Measurements from ENCODE around the gene CDCA4.
"Not testable (repeated sequence)": the region's sequence is repeated elsewhere in the genome, so short reads cannot be mapped to it uniquely, and the experiment has no call there.

Gene CDCA4

DNA sequence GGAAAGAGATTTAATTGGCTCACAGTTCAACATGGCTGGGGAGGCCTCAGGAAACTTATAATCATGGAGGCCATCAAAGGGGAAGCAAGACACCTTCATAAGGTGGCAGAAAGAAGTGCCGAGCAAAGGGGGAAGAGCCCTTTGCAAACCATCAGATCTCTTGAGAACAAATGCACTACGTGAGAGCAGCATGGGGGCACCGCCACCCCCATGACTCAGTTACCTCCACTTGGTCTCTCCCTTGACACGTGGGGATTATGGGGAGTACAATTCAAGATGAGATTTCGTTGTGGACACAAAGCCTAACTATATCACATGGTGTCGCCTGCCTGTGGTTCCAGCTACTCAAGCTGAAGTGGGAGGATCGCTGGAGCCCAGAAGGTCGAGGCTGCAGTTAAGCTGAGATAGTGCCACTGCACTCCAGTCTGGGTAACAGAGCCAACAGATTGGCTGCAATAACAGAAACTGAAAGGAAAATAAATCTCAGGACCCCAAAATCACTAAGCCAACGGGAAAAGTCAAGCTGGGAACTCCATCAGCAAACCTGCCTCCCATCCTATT, 10.0 kb upstream of the CDCA4 start:
- DNase-seq: no peak

DNA sequence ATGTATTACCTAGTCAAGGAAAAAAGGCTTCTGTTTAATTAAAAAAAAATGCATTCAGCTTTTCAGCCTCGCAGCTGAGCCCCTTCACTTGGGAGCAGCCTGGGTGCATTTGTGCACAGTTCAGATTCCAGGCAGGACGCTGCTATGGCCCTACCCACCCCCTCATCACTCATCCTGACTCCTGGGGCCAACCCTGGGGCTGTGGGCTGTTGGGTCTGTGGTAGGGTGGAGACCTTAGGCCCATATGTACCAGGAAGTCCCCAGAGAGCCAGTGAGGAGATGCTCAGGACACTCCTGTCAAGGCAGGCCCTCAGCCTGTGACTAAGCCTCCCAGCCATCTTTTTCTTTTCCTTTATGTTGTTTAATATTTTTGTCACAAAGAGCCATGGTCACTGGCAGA, 9.3 kb upstream of the CDCA4 start:
- DNase-seq: no peak

DNA sequence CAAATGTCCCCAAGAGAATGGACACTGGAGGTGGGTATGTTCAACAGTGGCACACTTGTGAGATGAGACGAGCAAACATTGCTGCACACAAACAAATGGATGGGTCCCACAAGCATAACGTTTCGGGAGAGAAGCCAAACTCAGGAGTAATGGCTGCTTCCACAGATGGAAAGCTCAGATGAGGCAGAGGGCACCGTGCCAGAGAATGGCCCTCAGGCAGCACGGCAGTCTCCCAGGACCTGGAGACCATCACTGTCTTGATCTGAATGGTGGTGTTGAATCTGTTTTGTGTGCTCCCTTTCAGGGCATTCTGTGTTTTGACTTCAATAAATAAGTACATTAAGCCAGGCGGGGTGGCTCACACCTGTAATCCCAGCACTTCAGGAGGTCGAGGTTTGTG, 8.5 kb upstream of the CDCA4 start:
- no peak for DNase-seq

DNA sequence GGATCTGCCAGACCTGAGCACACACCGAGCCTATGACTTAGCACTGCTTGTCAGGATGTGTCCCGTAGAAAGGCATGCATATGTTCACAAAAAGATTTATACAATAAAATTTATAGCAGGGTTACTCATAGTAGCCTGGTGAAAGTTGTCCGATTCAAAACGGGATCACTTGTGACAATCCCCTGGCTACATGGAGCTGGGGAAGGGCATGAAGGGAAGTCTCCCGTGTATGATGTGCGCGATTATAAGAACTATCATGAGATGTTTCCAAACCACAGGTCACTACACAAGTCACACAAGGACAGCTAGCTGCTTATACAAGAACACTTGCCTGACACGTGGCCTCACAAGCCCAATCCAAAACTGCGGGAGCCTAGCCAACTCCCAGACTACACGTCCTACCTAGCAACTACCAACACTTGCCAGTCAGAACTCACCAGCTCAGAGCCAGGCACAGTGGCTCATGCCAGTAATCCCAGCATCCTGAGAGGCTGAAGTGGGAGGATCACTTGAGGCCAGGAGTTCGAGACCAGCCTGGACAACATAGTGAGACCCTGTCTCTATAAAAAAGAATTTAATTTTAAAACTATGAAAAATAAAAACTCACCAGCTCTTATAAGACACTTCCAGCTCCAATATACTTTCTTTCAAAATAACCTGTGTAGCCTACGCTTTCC, 7.5 kb upstream of the CDCA4 start:
- no peak for DNase-seq

DNA sequence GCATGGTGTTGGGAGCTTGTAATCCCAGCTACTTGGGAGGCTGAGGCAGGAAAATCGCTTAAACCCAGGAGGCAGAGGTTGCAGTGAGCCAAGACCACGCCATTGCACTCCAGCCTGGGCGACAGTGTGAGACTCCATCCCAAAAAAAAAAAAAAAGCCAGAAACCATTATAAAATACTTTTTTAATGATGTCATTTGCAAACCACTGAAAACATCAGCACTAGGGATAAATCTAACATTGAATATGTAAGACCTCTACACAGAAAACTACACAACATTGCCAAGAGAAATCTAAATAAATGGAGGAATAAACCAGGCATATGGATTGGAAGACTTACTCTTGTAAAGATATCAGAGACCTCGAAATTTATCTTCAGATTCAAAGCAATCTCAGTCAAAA, 6.8 kb upstream of the CDCA4 start:
- DNase-seq: not testable (repeated sequence)

DNA sequence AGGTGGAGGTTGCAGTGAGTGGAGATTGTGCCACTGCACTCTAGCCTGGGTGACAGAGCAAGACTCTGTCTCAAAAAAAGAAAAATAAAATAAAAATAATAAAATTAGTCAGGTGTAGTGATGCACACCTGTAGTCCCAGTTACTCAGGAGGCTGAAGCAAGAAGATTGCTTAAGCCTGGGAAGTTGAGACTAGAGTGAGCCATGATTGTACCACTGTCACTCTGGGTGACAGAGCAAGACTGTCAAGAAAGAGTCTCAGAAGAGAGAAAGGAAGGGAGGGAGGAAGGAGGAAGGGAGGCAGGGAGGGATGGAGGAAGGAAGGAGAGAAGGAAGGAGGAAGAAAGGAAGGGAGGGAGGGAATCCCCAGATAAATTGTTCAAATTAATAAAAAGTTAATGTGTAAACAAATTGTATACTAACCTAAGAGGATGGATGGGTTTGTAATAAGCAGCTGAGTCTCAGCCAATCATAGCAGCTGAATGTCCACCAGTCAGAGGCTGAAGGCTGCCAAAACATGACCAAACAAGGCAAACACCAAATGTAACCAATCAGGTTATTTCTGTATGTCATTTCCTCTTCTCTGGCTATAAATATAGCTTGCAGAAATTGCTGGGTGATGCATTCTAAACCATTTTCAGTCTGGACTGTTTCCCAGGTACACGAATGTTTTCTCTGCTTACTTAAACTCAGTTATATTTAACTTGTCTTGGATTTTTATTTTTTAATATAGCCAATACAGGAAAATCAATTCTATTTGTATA, 6.1 kb upstream of the CDCA4 start:
- no peak for DNase-seq

DNA sequence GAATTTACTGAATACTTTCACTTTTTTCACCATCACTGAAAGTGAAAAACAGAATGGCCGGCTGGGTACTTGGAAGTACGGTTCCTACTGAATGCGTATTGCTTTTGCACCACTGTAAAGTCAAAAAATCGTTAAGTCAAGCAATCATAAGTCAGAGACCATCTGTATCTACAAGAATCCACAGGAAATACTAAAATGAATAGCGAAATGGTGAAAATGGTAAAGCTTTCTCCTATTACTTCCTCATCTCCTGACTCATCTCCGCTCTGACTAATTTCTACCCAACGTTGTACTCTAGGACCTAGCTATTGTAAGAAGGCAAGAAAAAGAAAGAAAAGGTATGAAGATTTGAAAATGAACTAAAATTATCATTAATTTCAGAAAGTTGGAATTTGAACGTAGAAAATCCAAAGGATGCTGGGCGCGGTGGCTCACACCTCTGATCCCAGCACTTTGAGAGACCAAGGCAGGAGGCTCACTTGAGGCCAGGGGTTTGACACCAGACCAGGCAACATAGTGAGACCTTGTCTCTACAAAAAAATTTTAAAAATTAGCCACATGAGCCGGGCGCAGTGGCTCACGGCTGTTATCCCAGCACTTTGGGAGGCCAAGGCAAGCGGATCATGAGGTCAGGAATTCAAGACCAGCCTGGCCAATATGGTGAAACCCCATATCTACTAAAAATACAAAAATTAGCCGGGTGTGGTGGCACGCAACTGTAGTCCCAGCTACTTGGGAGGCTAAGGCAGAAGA, 5.3 kb upstream of the CDCA4 start:
- DNase-seq: no peak

DNA sequence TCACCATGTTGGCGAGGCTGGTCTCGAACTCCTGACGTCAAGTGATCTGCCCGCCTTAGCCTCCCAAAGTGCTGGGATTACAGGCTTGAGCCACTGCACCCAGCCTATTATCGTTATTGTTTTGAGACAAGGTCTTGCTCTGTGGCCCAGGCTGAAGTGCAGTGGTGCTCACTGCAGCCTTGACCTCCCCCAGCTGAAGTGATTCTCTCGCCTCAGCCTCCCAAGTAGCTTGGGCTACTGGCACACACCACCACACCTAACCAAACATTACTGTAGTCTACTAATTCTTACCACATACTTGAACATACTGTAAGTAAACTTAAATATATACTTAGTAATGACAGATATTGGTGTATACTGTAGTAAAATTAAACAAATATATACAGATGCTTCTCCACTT, 4.5 kb upstream of the CDCA4 start:
- DNase-seq: no peak

DNA sequence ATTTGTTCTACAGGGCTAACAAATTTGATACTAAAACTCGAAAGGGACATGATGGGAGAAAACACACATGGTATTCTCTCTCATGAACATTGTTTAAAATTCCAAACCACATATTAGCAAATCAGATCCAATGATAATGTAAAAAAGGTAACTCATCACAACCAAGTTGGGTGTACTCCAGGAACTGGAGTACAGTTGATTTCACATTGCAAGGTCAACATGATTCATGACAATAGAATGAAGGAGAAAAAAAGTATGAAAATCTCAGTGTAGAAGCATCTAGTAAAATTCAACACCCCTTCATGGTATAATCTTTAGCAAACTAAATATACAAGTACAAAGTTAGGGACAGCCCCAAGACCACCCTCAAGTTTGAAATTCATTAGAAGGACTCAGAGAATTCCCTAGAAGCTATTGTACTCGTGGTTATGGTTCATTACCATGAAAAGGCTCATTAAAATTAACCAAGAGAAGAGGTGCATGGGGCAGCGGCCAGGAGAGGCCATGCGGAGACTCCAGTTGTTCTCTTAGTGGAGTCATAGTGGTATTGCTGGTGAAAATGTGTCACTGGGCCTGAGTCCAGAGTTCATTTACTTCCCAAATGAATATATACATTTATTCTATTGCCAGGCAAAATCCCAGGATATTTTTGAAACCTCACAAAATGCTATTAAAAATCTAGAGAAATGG, 3.1 kb upstream of the CDCA4 start:
- DNase-seq: no peak

DNA sequence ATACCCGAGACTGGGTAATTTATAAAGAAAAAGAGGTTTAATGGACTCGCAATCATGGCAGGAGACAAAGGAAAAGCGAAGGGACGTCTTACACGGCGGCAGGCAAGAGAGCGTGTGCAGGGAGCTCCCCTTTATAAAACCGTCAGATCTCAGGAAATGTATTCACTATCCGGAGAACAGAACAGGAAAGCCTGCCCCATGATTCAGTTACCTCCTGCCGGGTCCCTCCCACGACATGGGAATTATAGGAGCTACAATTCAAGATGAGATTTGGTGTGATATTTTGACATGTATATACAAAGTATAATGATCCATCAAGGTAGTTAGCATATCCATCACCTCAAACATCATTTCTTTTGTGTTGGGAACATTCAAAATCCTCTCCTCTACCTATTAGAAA, 2.3 kb upstream of the CDCA4 start:
- DNase-seq: no peak

DNA sequence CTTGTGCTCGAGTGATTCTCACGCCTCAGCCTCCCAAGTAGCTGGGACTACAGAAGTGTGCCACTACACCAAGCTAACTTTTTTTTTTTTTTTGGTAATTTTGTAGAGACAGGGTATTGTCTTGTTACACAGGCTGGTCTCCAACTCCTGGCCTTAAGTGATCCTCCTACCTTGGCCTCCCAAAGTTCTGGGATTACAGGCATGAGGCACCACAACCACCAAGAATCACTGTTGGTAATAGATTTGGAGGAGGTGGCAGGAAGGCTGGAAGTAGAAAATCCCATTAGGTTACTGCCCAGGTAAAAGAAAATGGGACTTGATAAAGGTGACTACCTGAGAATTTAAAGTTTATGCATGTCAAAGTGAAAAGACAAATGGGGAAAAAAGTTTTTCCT, 1.4 kb upstream of the CDCA4 start:
- DNase-seq: no peak

DNA sequence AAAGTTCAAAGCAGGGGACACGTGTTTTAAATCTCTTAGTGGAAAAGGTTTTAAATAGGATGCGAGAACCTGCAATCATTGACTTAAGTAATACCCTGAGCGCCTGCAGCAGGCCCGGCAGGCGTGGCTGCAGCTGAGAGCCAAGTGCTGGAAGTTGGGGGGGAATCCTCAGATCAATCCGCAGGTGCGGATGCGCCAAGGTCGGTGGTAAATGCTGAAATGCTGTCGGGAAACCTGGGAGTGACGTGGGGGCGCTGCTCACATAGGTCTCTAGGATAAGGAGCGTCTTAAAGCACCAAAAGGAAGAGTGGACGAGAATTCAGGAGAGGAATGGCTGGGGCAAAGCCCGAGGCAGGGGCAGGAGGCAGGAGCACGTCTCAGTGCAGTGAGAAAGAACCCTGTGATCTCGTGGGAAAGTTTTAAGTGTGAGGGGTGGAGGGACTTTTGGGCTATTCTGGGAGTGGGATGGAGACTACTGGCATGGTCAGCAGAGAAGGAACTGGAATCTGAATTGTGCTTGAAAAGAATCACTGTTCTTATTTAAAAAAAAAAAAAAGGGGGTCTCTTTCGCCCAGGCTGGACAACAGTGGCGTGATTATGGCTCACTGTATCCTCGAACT, 883 bp upstream of the CDCA4 start:
- DNase-seq: no peak

DNA sequence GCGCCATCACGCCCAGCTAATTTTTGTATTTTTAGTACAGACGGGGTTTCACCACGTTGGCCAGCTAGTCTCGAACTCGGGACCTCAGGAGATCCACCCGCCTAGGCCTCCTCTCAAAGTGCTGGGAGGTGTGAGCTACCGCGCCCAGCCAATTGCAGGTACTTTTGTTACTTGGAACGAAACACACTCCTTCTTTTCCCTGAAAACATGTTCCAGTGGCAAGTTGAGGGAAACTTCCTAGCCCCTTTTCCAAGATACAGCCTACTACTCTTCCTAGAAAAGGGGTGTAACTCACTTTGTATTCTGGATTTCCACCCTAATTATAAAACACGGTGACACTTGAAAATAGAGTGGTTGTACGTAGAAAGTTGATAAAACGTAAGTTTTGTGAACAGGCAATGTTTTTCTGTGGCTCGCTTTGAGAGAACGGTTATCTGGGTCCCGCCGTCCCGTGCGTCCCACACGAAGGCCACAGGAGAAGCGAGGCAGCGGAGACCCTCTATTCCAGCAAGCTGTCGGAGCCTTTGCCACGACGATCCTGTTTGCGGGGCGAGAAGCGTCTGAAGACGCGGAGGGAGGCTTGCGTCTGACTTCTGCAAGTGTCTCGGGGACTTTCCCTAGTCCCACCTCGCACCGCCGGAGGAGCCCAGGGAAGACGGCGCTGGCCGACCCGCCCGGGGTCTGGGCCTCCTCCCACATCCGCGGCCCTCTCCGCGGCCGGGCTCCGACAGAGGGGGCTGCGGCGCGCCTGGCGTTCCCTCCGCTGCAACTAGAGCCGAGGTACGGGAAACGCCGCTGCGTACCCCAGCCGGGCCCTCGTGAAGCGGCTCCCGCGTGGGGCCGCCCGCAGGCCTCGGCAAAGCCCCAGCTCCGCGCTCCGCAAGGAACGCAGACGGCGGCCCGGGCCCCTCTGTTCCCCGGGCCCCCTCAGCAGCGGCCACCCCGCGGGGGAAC, 745 bp downstream of the CDCA4 start:
- no peak for DNase-seq

DNA sequence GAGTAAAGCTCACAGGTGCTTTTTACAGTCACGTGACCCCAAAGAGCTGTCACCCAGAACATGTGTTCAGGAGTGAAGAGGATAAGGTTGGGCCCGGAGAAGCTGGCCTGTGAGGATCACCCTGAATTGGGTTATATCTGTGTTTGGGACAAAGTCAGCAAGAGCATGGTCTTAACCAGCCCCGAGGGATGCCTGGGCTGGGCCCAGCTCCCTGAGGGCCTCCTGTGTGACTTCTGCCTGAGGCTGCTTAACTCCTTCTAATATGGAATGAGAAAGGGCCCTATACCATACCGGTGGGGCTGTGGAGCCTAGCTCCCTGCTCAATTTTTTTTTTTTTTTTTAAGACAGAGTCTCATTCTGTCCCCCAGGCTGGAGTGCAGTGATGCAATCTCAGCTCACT, 2.5 kb downstream of the CDCA4 start:
- DNase-seq: no peak

DNA sequence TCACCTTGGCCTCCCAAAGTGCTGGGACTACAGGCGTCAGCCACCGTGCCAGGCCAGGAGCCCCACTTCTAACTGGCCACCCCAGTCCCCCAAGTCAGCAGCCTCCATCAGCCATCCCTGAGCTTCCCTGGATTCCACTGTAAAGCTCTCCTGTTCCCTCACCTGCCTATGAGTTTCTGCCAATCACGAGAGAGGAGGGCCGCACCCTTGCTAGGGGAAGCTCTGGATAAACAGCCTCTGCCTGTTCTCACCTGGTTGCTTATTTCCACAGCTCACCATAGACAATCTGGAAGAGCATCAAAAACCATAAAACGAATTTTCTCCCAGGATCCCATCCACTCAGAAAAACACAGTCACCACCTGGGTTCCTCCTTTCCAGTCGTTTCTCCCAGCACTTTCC, 5.0 kb downstream of the CDCA4 start:
- no peak for DNase-seq

DNA sequence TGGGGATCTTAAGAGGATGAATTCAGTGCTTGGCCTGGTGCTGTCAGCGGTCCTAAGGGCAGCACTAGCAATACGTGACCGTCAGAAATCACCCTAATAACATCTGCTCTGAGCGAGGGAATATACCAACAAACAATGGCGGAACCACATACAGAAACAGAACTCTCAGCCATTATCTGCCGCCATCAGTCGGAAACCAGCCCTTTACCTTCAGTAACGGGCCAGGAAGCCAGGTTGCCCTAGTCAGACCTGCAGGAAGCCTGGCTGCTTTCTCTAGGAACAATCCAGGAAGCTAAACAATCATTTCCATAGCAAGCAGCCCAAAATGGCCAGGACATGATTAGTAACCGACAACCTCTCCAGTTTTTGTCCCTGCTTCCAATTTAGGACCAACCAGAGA, 5.6 kb downstream of the CDCA4 start:
- no peak for DNase-seq

DNA sequence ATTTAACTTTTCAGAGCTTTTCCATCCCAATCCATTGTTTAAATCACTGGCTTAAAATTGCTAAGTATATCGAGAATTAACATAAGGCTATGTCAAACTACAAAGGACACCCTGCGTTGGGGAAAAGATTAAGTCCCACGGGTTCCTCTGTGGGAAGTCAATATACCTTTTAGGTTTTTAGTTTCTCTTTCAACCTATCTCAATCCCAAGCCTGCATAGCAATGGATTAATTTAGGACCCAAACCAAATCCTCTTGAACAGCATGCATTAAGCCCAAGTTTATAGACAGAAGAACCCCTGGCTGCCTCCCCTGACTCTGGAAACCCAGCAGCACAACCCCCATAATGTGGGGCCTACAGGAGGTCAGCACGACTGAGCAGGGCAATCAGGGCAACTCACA, 6.3 kb downstream of the CDCA4 start:
- DNase-seq: no peak

DNA sequence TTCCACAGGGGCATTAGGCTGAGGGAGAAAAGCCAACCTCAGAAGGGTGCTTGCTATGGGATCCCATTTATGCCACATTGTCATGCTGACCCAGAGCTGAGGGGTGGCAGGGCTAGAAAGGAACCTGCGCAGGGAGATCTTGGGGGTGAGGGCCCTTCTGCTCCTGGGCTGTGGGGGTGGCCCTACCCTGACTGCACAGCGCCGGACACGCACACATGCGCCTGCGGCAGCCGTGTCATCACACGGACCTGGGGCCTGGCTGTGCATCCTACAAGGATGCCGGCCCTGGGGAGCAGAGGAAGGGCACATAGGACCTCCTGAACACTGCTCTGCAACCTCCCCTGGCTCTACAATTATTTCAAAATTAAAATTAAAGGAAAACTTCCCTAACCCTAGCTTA, 6.9 kb downstream of the CDCA4 start:
- DNase-seq: no peak

DNA sequence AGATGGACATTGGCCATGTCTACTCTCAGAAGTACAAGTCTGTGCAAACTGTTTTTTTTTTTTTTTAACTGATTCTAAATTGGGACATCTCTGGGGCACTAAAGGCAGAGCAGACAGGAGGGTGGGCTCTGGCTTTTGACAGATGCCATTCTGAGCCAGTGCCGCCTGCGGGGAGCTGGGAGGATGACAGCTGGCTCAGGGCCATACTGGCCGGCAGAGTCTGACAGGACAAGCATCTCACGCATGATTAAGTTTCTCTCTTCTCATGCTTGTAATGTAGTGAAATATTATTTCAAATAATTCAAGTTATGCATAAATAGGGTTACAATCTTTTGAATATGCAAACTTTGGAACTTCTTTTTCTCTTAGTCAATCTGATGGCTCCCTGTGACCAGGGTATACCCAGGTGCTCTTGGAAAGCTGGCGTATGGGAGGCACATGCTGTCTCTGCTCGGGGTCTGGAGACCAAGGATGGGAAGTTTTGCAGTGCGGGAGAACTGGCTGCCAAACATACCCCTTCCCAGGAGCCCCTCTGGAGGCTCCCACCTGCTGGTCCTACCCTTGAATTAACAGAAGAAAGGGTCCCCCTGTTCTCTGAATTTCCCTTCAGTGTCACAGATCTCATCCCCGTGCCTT, 7.6 kb downstream of the CDCA4 start:
- DNase-seq: no peak

DNA sequence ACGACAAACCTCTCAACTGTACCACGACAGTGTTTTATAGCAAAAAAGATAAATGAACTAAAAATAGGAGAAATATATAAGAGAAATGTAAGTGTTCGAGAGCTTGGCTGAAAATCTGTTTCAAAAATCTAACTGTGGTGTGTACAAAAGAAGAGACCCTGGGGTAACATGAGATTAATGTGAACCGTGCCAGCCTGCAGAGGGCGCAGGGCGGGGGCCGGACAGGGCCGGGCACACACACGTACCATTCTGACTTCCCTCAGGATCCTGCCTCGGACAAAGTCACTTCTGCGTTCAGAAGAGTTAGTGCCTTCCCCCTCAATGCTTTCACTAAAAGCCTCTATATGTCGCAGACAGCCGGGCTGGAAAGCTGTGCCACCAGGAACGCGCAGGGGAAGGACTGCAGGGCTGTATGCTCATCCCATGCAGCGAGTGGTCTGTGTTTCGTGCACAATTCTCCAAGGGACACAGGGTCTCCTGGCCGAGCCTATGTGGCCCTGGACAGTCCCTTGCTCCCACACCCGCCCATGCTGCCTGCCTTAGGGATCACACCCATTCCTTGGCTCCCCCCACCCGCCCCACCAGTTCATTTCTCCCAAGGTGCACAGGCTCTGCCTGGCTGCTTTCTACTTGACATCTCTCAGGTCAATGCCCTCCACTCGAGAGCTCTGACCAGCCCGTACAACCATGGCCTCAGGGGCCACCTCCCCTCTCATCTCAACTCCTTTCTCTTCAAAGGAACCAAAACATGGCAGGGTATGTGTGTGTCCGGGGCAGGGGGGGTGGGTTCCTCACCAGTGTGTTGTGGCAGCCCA, 8.5 kb downstream of the CDCA4 start:
- no peak for DNase-seq

Data from SHP77 treated with DMSO at 0.1 percent for 48 hours (cell line).